ENCODE measurements around the gene ANKRD55. TPM values are rescaled to one million over a fixed set of nuclear protein-coding genes. Genes with fewer than 3 reads are reported as not detected.

The ANKRD55 gene
- total RNA-seq, 1 experiment from 2014 or later, result not detected

- TF ChIP-seq ZBTB43 (CRISPR knock-in tag; IDR thresholded peaks at IDR 0.05) (no peak), ZNF512 (CRISPR knock-in tag; IDR thresholded peaks at IDR 0.05; ENCODE audit: borderline replicate concordance) (no peak)
Measured at GRCh38 chr5:56230576-56230975, 2.6 kb downstream of the ANKRD55 start (continued).

GRCh38 chr5:56229111-56229510 lies 4.0 kb downstream of the ANKRD55 start:
- ATAC-seq (no peak), DNase-seq (ENCODE audit: low spot score) (no peak)
- H3K36me3 Mint-ChIP-seq, result no peaks in the 10 kb centered on the region
- peaks cover 14% of the 10 kb centered on the region for H3K4me1 Mint-ChIP-seq
- TF ChIP-seq FOXK1 (CRISPR knock-in tag; IDR thresholded peaks at IDR 0.05), result no peak
- no peak for TF ChIP-seq USF1 (CRISPR knock-in tag; IDR thresholded peaks at IDR 0.05)
- TF ChIP-seq ZNF512 (CRISPR knock-in tag; IDR thresholded peaks at IDR 0.05; ENCODE audit: borderline replicate concordance), result no peak
- no peak for TF ChIP-seq SOX15 (CRISPR knock-in tag; IDR thresholded peaks at IDR 0.05)
- no peak for TF ChIP-seq PREB (CRISPR knock-in tag; IDR thresholded peaks at IDR 0.05; ENCODE audit: borderline replicate concordance)
- TF ChIP-seq CTCF (IDR thresholded peaks at IDR 0.05), result no peak
- no peak for TF ChIP-seq E2F5 (CRISPR knock-in tag; IDR thresholded peaks at IDR 0.05)
- TF ChIP-seq ELF4 (CRISPR knock-in tag; IDR thresholded peaks at IDR 0.05; ENCODE audit: low read depth), result no peak
- H3K27me3 Mint-ChIP-seq (ENCODE audit: low read depth), result no peaks in the 10 kb centered on the region
- CTCF ChIA-PET, result interaction anchor here (0.6 to 1.6 kb wide), 2 partner anchors 13 to 35 kb away, joined by 3 read pairs; no protein-coding TSS in a partner anchor
- no peak overlapping the region for H3K4me3 Mint-ChIP-seq
- H3K9me3 Mint-ChIP-seq, result peaks cover 12% of the 10 kb centered on the region; the same call in 1 of the 2 replicates
- POLR2A ChIA-PET, result no interaction called here
- no peak overlapping the region for H3K27ac Mint-ChIP-seq

GRCh38 chr5:56228631-56229030 lies 4.5 kb downstream of the ANKRD55 start:
- ATAC-seq (no peak), DNase-seq (ENCODE audit: low spot score) (no peak)
- H3K9me3 Mint-ChIP-seq, result peaks cover 12% of the 10 kb centered on the region; the same call in 1 of the 2 replicates
- H3K4me1 Mint-ChIP-seq, result peaks cover 13% of the 10 kb centered on the region
- no peak overlapping the region for H3K27ac Mint-ChIP-seq
- POLR2A ChIA-PET, result no interaction called here
- H3K36me3 Mint-ChIP-seq, result no peaks in the 10 kb centered on the region
- no peaks in the 10 kb centered on the region for H3K27me3 Mint-ChIP-seq (ENCODE audit: low read depth)
- no peak overlapping the region for H3K4me3 Mint-ChIP-seq
- CTCF ChIA-PET, result interaction anchor here (1.6 kb wide), 1 partner anchor 35 kb away, joined by 3 read pairs; no protein-coding TSS in a partner anchor
- no peak for TF ChIP-seq SOX15 (CRISPR knock-in tag; IDR thresholded peaks at IDR 0.05)
- no peak for TF ChIP-seq ZNF281 (CRISPR knock-in tag; IDR thresholded peaks at IDR 0.05)
- no peak for TF ChIP-seq CTCF (IDR thresholded peaks at IDR 0.05)
- TF ChIP-seq FOXJ3 (CRISPR knock-in tag; IDR thresholded peaks at IDR 0.05; ENCODE audit: borderline replicate concordance), result no peak
- no peak for TF ChIP-seq ATF6 (CRISPR knock-in tag; IDR thresholded peaks at IDR 0.05)
- TF ChIP-seq CDX4 (CRISPR knock-in tag; IDR thresholded peaks at IDR 0.05; ENCODE audit: borderline replicate concordance), result no peak

All from WTC11 (cell line).